HepG2 (cell line): ENCODE results near the gene NDUFS7. TPM values are rescaled to one million over a fixed set of nuclear protein-coding genes. Genes with fewer than 3 reads are reported as not detected.

Experiments used
- ARHGAP35 ChIP-seq: sonication (generic); formaldehyde crosslinking; IDR thresholded peaks from 2 replicates; pipeline ENCODE4 v1.9.0; 2022; ENCODE audit warnings: mild to moderate bottlenecking, inconsistent platforms, moderate library complexity, missing genetic modification reagents, borderline replicate concordance
- CENPBD1 ChIP-seq: sonication (generic); formaldehyde crosslinking; IDR thresholded peaks from 2 replicates; pipeline ENCODE4 v1.8.0; 2022; ENCODE audit warnings: missing genetic modification reagents, low read depth, mild to moderate bottlenecking, borderline replicate concordance
- FOSL1 ChIP-seq: sonication (generic); formaldehyde crosslinking; IDR thresholded peaks from 2 replicates; pipeline ENCODE4 v1.9.0; 2021; ENCODE audit warnings: missing genetic modification reagents, borderline replicate concordance
- GZF1 ChIP-seq: sonication (generic); formaldehyde crosslinking; IDR thresholded peaks from 2 replicates; pipeline ENCODE4 v1.5.1; 2020; ENCODE audit warnings: mild to moderate bottlenecking, missing genetic modification reagents
- HHEX ChIP-seq: IDR thresholded peaks from 2 replicates; pipeline ENCODE4 v1.6.1; 2016; ENCODE audit warnings: control low read depth
- HMGXB3 ChIP-seq: sonication (generic); formaldehyde crosslinking; IDR thresholded peaks from 2 replicates; pipeline ENCODE4 v1.4.0; 2020; ENCODE audit warnings: missing genetic modification reagents, borderline replicate concordance
- IKZF5 ChIP-seq: IDR thresholded peaks from 2 replicates; pipeline ENCODE4 v1.6.1; 2018; ENCODE audit warnings: missing genetic modification reagents, mild to moderate bottlenecking, missing compliant biosample characterization
- KDM3A ChIP-seq: IDR thresholded peaks from 2 replicates; pipeline ENCODE4 v1.6.1; 2018; ENCODE audit warnings: low read depth, missing compliant biosample characterization
- KDM6A ChIP-seq: IDR thresholded peaks from 2 replicates; pipeline ENCODE4 v1.6.1; 2016; ENCODE audit warnings: low read depth
- MTA1 ChIP-seq: sonication (generic); formaldehyde crosslinking; IDR thresholded peaks from 2 replicates; pipeline ENCODE4 v1.4.0; 2020; ENCODE audit warnings: missing genetic modification reagents, mild to moderate bottlenecking, borderline replicate concordance
- NR2C2 ChIP-seq: sonication (generic); formaldehyde crosslinking; IDR thresholded peaks from 2 replicates; pipeline ENCODE4 v1.4.0; 2020; ENCODE audit warnings: missing genetic modification reagents, mild to moderate bottlenecking, moderate library complexity, borderline replicate concordance
- RXRA ChIP-seq: sonication (generic); formaldehyde crosslinking; IDR thresholded peaks from 2 replicates; pipeline ENCODE4 v1.5.1; 2020; ENCODE audit warnings: missing genetic modification reagents
- TEAD3 ChIP-seq: optimal IDR thresholded peaks from 2 replicates; pipeline ENCODE3; 2016; ENCODE audit warnings: borderline replicate concordance
- ZBTB3 ChIP-seq: sonication (generic); formaldehyde crosslinking; IDR thresholded peaks from 2 replicates; pipeline ENCODE4 v1.4.0; 2020; ENCODE audit warnings: low read depth, mild to moderate bottlenecking, moderate library complexity, missing genetic modification reagents, borderline replicate concordance
- ZFP1 ChIP-seq: IDR thresholded peaks from 2 replicates; pipeline ENCODE4 v1.6.1; 2016
- ZFP36L2 ChIP-seq: sonication (generic); formaldehyde crosslinking; IDR thresholded peaks from 2 replicates; pipeline ENCODE4 v1.4.0; 2020; ENCODE audit warnings: missing genetic modification reagents
- ZNF282 ChIP-seq: fragments of 450-650 bp; IDR thresholded peaks from 2 replicates; pipeline ENCODE4 v1.6.1; 2018; ENCODE audit not compliant: partially characterized antibody
- ZNF34 ChIP-seq: sonication (generic); formaldehyde crosslinking; IDR thresholded peaks from 2 replicates; pipeline ENCODE4 v1.4.0; 2020; ENCODE audit warnings: mild to moderate bottlenecking, missing genetic modification reagents, borderline replicate concordance
- ZNF556 ChIP-seq: sonication (generic); formaldehyde crosslinking; IDR thresholded peaks from 2 replicates; pipeline ENCODE4 v1.4.0; 2020; ENCODE audit warnings: mild to moderate bottlenecking, missing genetic modification reagents, borderline replicate concordance
- polyA plus RNA-seq, 8 experiments: library from polyadenylated mRNA; depleted of rRNA in 3 of 8; stranded (reverse) in 7 of 8; unstranded in 1 of 8; fragments of >200 nt; fragmentation: Illumina TruSeq in 4 of 8; extraction: Trizol in 4 of 8; gene quantifications; 2 replicates each; pipeline versions ENCODE4 v1.2.1 to v1.2.3, GENCODE V29; 2011 to 2016; ENCODE audit warnings: low read depth in 4 of 8, missing spikeins in 1 of 8, mixed read lengths in 1 of 8; ENCODE audit not compliant: insufficient read depth in 1 of 8
- total RNA-seq, 5 experiments: library from RNA; depleted of rRNA; stranded (reverse); fragments of >200 nt; fragmentation: Illumina TruSeq; extraction: Trizol; gene quantifications; 2 replicates each; pipeline ENCODE4 v1.2.3, GENCODE V29; 2016; ENCODE audit warnings: low read depth in 1 of 5

The NDUFS7 gene
- total and polyA plus RNA-seq, 2 of the 13 experiments (the other 11 are each of a cell fraction or from before 2014, with no cell fraction given) = 34.3 to 66.9 TPM

GRCh38 chr19:1438035-1438932, 54.6 kb downstream of the NDUFS7 start, which contains the start of gene RPS15 (continued):
- TF ChIP-seq HMGXB3 (CRISPR knock-in tag) = peak; percentile 84
- TF ChIP-seq TEAD3 = peak; percentile 88
- peak; percentile 86 for TF ChIP-seq ZNF34 (CRISPR knock-in tag)
- peak; percentile 89; the same call in 1 of the 2 replicates for TF ChIP-seq ARHGAP35 (CRISPR knock-in tag)
- TF ChIP-seq ZNF282 = no peak
- TF ChIP-seq FOSL1 = no peak
- peak; percentile 23; the same call in 1 of the 2 replicates for TF ChIP-seq KDM6A (CRISPR knock-in tag)
- peak; percentile 81; the same call in 1 of the 2 replicates for TF ChIP-seq GZF1 (CRISPR knock-in tag)
- peak; percentile 88; the same call in 1 of the 2 replicates for TF ChIP-seq ZNF556
- TF ChIP-seq MTA1 (CRISPR knock-in tag) = peak; percentile 81
- peak; percentile 94 for TF ChIP-seq ZFP1 (CRISPR knock-in tag)
- peak; percentile 84; the same call in 1 of the 2 replicates for TF ChIP-seq ZBTB3 (CRISPR knock-in tag)
- peak; percentile 81; the same call in 1 of the 2 replicates for TF ChIP-seq ZFP36L2 (CRISPR knock-in tag)
- TF ChIP-seq RXRA = peak; percentile 76; the same call in 1 of the 2 replicates
- 0 out of 2 replicates have a peak, but pooled peaks have one; percentile 50 for TF ChIP-seq CENPBD1 (CRISPR knock-in tag)
- peak; percentile 94 for TF ChIP-seq IKZF5 (CRISPR knock-in tag)
- peak; percentile 79 for TF ChIP-seq NR2C2
- TF ChIP-seq HHEX (CRISPR knock-in tag) = no peak
- TF ChIP-seq KDM3A (CRISPR knock-in tag) = peak; percentile 96
